ENCODE results near the gene KRT7.

Gene KRT7

DNA sequence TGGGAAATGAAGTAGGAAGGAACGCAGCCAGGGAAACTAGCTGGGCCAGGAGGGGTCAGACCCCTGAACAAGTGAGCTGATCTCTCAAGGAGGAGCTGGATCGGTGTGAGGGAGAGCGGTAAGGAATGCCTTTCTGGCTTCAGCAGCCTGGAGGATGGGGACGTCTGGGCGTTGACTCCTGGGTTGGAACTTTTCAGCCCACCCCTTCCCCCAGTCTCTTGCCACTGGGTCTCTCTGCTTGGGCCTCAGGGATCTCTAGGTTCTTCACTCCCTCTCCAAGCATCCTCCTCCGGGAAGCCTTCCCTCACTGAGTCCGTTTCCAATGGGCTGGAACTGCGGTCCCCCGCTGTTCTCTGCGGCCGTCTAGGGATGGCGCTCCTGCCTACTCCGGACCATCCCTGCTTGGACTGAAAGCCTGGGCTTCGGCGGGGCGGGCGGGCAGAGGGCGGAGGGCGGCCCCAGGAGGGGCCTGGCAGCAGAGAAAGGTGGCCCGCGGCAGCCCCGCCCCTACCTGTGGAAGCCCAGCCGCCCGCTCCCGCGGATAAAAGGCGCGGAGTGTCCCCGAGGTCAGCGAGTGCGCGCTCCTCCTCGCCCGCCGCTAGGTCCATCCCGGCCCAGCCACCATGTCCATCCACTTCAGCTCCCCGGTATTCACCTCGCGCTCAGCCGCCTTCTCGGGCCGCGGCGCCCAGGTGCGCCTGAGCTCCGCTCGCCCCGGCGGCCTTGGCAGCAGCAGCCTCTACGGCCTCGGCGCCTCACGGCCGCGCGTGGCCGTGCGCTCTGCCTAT is at the start of gene KRT7:
KRT7 (plus strand) TSS at position 570 of the 788 bp plus-strand sequence; CDS start at position 624, 54 bp downstream.
- Histone ChIP-seq H3K36me3 (ENCODE audit: control insufficient read depth in 1 of 2, insufficient read depth in 2 of 2, low read length in 2 of 2) (no peaks in the 10 kb centered on the region), H3K4me3 (ENCODE audit: low read depth in 1 of 2, low read length in 2 of 2) (no peak within 1 kb of the TSS), H3K9me3 (ENCODE audit: control insufficient read depth in 1 of 2, low read length in 2 of 2) (no peaks in the 10 kb centered on the region), H3K4me1 (ENCODE audit: control insufficient read depth in 1 of 2, insufficient read depth in 2 of 2, low read length in 2 of 2) (peaks cover 0 to 14% of the 10 kb centered on the region in 2 donors), H3K27ac (ENCODE audit: low read length) (no peak within 1 kb of the TSS), H3K27me3 (ENCODE audit: low read depth, low read length) (peaks cover 23% of the 10 kb centered on the region)

DNA sequence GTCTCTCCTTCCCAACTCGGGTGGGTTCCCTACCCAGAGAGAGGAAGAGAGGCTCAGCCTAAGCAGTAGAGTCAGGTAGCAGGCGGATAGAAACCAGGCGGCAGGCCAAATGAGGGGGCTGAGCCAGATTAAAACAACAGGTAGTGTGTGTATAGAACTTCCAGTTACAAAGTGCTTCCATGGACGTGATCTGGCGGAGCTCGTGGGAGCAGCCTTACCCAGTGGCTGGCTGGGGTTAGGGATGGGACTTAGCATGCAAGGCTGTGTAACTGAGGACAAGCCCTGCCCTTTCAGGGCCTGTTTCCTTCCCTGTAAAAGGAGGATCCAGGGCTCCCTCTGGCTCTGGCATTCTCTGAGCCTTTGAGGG is 49.5 kb upstream of the KRT7 start:
- Histone ChIP-seq H3K27me3 (ENCODE audit: low read depth, low read length) (no peaks in the 10 kb centered on the region), H3K4me1 (ENCODE audit: control insufficient read depth in 1 of 2, insufficient read depth in 2 of 2, low read length in 2 of 2) (peaks cover 3 to 7% of the 10 kb centered on the region in 2 donors), H3K9me3 (ENCODE audit: control insufficient read depth in 1 of 2, low read length in 2 of 2) (no peaks in the 10 kb centered on the region), H3K27ac (ENCODE audit: low read length) (no peak overlapping the region), H3K36me3 (ENCODE audit: control insufficient read depth in 1 of 2, insufficient read depth in 2 of 2, low read length in 2 of 2) (no peaks in the 10 kb centered on the region), H3K4me3 (ENCODE audit: low read depth in 1 of 2, low read length in 2 of 2) (no peak overlapping the region)

DNA sequence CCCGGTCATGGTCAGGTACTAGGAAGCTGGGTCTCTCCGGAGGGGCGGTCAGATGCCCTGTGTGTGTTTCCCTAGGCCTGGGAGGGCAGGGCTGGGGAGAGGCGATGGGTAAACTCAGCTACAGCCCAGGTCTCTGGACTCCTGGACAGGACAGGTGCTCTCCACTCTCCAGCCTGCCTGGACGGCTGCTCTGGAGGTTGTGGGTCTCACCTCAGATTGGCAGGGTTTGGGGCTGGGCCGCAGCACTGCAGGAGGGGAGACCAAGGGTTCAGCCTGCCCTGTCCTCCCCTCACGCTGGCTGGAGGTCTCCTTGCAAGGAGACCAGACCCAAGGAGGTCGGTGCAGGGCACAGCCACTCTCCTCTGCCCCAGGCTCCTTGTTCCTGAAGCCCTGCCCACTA is 49.1 kb upstream of the KRT7 start:
- H3K4me1 ChIP-seq (ENCODE audit: control insufficient read depth in 1 of 2, insufficient read depth in 2 of 2, low read length in 2 of 2): peaks cover 3 to 4% of the 10 kb centered on the region in 2 donors
- no peaks in the 10 kb centered on the region for H3K9me3 ChIP-seq (ENCODE audit: control insufficient read depth in 1 of 2, low read length in 2 of 2)
- no peak overlapping the region for H3K4me3 ChIP-seq (ENCODE audit: low read depth in 1 of 2, low read length in 2 of 2)
- H3K27ac ChIP-seq (ENCODE audit: low read length): no peak overlapping the region
- H3K36me3 ChIP-seq (ENCODE audit: control insufficient read depth in 1 of 2, insufficient read depth in 2 of 2, low read length in 2 of 2): no peaks in the 10 kb centered on the region
- no peaks in the 10 kb centered on the region for H3K27me3 ChIP-seq (ENCODE audit: low read depth, low read length)

DNA sequence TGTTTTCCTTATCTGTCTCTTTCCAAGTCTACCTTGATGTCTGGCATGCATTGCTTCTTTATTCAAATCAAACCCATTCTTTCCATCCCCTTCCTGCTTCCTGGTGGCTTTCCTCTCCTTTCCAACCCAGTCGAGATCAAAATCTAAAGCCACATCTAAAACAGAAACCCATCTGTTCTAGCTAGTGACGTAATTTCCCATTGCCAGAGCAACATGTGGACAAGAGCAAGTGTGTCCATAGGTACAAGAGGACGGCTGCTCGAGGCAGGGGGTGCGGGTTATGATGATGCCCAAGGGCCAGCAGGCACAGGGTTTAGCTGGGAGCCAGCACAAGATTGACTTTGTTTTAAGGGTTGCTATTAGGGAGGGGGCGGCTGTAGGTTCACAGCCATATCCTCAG is 48.2 kb upstream of the KRT7 start:
- Histone ChIP-seq H3K9me3 (ENCODE audit: control insufficient read depth in 1 of 2, low read length in 2 of 2) (no peaks in the 10 kb centered on the region), H3K27ac (ENCODE audit: low read length) (no peak overlapping the region), H3K4me1 (ENCODE audit: control insufficient read depth in 1 of 2, insufficient read depth in 2 of 2, low read length in 2 of 2) (peaks cover 3 to 4% of the 10 kb centered on the region in 2 donors), H3K27me3 (ENCODE audit: low read depth, low read length) (no peaks in the 10 kb centered on the region), H3K36me3 (ENCODE audit: control insufficient read depth in 1 of 2, insufficient read depth in 2 of 2, low read length in 2 of 2) (no peaks in the 10 kb centered on the region), H3K4me3 (ENCODE audit: low read depth in 1 of 2, low read length in 2 of 2) (no peak overlapping the region)

DNA sequence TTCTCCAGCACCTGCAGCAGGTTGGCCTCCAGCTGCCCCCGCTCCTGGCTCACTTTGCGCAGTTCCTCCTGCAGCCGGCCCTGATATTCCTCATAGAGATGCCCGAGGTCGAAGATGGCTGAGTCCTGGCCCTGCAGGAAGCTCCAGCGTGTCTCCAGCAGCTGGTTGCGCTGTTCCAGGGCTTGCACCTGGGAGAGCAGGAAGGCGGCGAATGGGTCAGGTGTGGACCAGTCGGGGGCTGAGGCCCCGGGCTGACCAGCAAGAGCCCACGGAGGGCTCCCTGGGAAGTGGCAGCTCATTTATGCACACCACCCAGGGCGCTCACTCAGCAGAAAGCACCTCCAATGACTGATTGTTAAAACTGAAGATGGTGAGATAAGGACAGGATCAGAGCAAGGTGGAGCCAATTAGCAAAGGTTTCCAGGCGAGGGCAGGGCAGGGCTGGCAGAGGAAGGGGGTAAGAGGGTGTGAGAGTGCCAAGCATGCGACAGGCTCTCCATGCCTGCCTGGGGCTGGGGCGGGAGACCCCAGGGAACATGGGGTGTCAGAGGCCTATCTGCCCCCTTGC is 47.6 kb upstream of the KRT7 start:
- H3K27ac ChIP-seq (ENCODE audit: low read length): no peak overlapping the region
- H3K4me1 ChIP-seq (ENCODE audit: control insufficient read depth in 1 of 2, insufficient read depth in 2 of 2, low read length in 2 of 2): peaks cover 3 to 4% of the 10 kb centered on the region in 2 donors
- H3K4me3 ChIP-seq (ENCODE audit: low read depth in 1 of 2, low read length in 2 of 2): no peak overlapping the region
- no peaks in the 10 kb centered on the region for H3K9me3 ChIP-seq (ENCODE audit: control insufficient read depth in 1 of 2, low read length in 2 of 2)
- H3K27me3 ChIP-seq (ENCODE audit: low read depth, low read length): no peaks in the 10 kb centered on the region
- no peaks in the 10 kb centered on the region for H3K36me3 ChIP-seq (ENCODE audit: control insufficient read depth in 1 of 2, insufficient read depth in 2 of 2, low read length in 2 of 2)

DNA sequence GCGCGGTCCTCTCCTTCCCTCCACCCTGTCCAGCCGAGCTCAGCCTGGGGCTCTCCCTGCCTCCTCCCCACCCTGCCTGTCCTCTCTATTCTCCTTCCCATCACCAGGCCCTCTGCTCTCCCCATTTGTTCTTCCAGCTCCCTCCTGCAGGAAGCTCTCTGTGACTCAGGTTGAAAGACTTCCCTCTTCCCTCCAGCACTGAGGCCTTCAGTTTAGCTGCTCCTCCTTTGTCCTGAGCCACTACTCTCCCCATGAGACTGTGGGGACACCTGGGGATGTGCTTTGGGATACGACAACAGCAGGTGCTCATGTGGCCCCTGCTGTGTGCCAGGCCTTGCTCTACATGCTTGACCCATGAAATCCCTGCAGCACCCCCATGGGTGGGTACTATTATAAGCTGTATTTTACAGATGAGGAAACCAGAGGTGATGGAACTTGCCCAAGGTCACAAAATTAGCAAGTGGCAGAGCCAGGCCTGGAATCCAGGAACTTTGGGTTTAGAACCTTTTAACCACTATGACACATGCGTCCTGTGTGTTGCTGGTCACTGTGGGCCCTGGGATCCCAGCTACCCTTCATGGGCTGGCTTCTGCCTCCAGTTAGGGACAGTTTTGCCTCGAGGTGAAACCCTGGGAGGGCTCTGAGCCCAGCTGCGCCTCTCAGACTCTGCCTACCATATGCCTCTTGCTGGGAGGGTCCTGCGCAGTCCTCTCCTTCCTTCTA is 46.8 kb upstream of the KRT7 start:
- Histone ChIP-seq H3K4me1 (ENCODE audit: control insufficient read depth in 1 of 2, insufficient read depth in 2 of 2, low read length in 2 of 2) (peaks cover 3 to 8% of the 10 kb centered on the region in 2 donors), H3K4me3 (ENCODE audit: low read depth in 1 of 2, low read length in 2 of 2) (no peak overlapping the region), H3K27me3 (ENCODE audit: low read depth, low read length) (no peaks in the 10 kb centered on the region), H3K27ac (ENCODE audit: low read length) (no peak overlapping the region), H3K9me3 (ENCODE audit: control insufficient read depth in 1 of 2, low read length in 2 of 2) (no peaks in the 10 kb centered on the region), H3K36me3 (ENCODE audit: control insufficient read depth in 1 of 2, insufficient read depth in 2 of 2, low read length in 2 of 2) (no peaks in the 10 kb centered on the region)

DNA sequence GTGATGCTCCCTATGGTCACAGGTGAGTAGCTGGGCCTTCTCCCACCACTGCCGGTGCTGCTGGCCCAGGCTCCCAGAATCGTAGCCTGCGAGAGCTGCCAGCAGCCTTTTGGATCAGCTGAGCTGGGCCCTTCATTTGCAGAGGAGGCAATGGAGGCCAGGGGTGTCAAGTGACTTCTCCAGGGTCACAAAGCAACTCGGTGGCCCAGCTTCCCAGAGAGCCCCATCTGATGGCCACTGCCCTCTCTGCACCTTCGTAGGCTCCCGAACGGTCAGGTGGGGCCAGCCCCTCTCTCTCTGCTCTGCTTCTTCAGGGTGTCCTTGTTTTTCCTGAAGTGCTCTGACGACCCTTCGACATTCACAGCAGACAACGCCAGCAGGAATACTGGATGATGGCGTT is 45.8 kb upstream of the KRT7 start:
- H3K4me3 ChIP-seq (ENCODE audit: low read depth in 1 of 2, low read length in 2 of 2): no peak overlapping the region
- no peaks in the 10 kb centered on the region for H3K9me3 ChIP-seq (ENCODE audit: control insufficient read depth in 1 of 2, low read length in 2 of 2)
- H3K27me3 ChIP-seq (ENCODE audit: low read depth, low read length): no peaks in the 10 kb centered on the region
- H3K27ac ChIP-seq (ENCODE audit: low read length): no peak overlapping the region
- H3K4me1 ChIP-seq (ENCODE audit: control insufficient read depth in 1 of 2, insufficient read depth in 2 of 2, low read length in 2 of 2): peaks cover 3 to 15% of the 10 kb centered on the region in 2 donors
- H3K36me3 ChIP-seq (ENCODE audit: control insufficient read depth in 1 of 2, insufficient read depth in 2 of 2, low read length in 2 of 2): no peaks in the 10 kb centered on the region

DNA sequence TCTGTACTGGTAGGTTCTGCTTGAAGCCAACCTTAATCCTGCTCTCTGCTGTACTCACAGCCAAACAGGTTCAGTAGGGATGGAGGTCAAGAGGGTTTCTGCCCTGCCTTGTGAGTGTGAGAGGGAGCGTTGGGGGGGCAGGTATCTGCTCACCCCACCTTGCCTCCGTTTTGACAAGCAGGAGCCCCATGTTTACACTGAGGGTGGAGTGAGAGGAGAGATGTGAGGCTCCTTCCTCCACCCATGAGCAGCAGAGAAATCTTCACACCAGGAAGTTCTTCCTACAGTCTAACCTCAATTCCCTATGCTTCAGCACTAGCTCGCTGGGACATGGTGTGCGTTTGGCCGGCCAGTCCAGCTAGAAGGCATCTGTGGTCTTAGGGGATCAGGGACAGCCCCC is 45.4 kb upstream of the KRT7 start:
- Histone ChIP-seq H3K9me3 (ENCODE audit: control insufficient read depth in 1 of 2, low read length in 2 of 2) (no peaks in the 10 kb centered on the region), H3K4me1 (ENCODE audit: control insufficient read depth in 1 of 2, insufficient read depth in 2 of 2, low read length in 2 of 2) (peaks cover 5 to 16% of the 10 kb centered on the region in 2 donors), H3K36me3 (ENCODE audit: control insufficient read depth in 1 of 2, insufficient read depth in 2 of 2, low read length in 2 of 2) (no peaks in the 10 kb centered on the region), H3K27me3 (ENCODE audit: low read depth, low read length) (no peaks in the 10 kb centered on the region), H3K4me3 (ENCODE audit: low read depth in 1 of 2, low read length in 2 of 2) (no peak overlapping the region), H3K27ac (ENCODE audit: low read length) (no peak overlapping the region)

DNA sequence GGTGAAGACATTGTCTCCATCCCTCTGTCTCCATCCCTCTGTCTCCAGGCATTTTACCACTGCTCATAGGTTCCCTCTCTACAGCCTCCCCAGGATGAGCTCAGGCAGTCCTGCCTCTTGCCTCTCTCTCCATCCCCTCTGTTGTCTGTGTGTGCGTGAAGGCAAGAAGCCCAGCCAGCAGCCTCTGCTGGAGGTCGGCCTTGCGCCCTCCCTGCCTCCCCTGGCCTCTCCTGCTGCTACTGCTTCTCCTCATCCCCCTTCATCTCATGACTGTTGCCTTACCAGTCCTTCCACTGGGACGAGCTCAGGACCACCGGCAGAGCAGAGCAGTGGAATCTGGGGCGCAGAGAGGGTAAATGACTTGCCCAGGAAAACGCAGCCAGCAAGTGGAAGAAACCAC is 44.4 kb upstream of the KRT7 start:
- Histone ChIP-seq H3K4me3 (ENCODE audit: low read depth in 1 of 2, low read length in 2 of 2) (no peak overlapping the region), H3K27me3 (ENCODE audit: low read depth, low read length) (no peaks in the 10 kb centered on the region), H3K9me3 (ENCODE audit: control insufficient read depth in 1 of 2, low read length in 2 of 2) (no peaks in the 10 kb centered on the region), H3K27ac (ENCODE audit: low read length) (no peak overlapping the region), H3K4me1 (ENCODE audit: control insufficient read depth in 1 of 2, insufficient read depth in 2 of 2, low read length in 2 of 2) (peaks cover 8 to 26% of the 10 kb centered on the region in 2 donors), H3K36me3 (ENCODE audit: control insufficient read depth in 1 of 2, insufficient read depth in 2 of 2, low read length in 2 of 2) (no peaks in the 10 kb centered on the region)

DNA sequence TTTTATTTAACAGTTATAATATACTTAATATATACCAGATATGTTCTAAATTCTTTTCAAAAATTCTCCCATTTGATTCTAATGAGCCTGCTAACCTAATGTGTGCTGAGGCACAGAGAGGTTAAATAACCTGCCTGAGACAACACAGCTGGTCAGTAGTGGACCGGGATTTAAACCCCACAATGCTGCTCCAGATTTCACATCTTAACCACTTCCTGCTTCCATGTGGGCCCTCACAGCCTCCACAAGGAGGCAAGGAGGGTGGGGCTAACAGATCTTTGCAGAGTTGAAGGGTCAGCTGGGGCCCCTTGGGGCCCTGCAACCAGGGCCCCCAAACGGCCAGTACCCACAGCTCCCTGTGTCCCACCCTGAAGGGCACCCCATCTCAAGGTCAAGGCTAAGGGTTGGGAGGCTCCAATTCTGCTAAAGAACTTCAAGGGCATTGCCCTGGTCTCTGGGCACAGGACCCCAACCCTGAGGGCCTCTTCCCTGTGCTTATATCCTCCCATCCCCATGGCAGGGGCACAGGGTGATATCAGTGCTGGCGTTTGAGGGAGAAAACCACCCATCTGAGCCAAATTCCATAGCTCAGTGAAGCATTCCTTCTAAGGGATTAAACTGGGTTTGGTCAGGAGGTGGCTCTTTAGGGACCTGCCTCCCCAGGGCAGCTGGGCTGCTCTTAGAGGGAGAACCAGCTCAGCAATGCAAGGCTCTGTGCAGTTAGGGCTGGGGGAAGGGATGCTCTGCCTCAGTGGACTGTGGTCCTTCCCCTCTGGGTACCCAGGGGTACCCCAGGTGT is 43.5 kb upstream of the KRT7 start:
- Histone ChIP-seq H3K4me3 (ENCODE audit: low read depth in 1 of 2, low read length in 2 of 2) (no peak overlapping the region), H3K27me3 (ENCODE audit: low read depth, low read length) (no peaks in the 10 kb centered on the region), H3K27ac (ENCODE audit: low read length) (no peak overlapping the region), H3K9me3 (ENCODE audit: control insufficient read depth in 1 of 2, low read length in 2 of 2) (no peaks in the 10 kb centered on the region), H3K36me3 (ENCODE audit: control insufficient read depth in 1 of 2, insufficient read depth in 2 of 2, low read length in 2 of 2) (no peaks in the 10 kb centered on the region), H3K4me1 (ENCODE audit: control insufficient read depth in 1 of 2, insufficient read depth in 2 of 2, low read length in 2 of 2) (peaks cover 8 to 35% of the 10 kb centered on the region in 2 donors)
